Right renal pelvis (tissue), 4 donors: ENCODE data around the gene AGBL3. TPM values are rescaled to one million over a fixed set of nuclear protein-coding genes. Genes with fewer than 3 reads are reported as not detected.

ENCODE experiments used
- DNase-seq, 4 donors: peaks; one replicate each; pipeline ENCODE4 v3.0.0-alpha.2; 2013; ENCODE audit warnings: low read depth in 4 of 4, low spot score in 3 of 4, missing footprints in 1 of 4
- polyA plus RNA-seq, 4 donors: library from polyadenylated mRNA; unstranded; fragments of 120-200 nt; gene quantifications; one replicate each; pipeline ENCODE4 v1.2.1, GENCODE V29; 2013; ENCODE audit not compliant: insufficient read length in 4 of 4

Gene AGBL3
- polyA plus RNA-seq, result 10 to 100 TPM in 2 of 4 donors, 1 to 10 TPM in 2; 9.4 to 12.0 (median 10.2) TPM

DNA sequence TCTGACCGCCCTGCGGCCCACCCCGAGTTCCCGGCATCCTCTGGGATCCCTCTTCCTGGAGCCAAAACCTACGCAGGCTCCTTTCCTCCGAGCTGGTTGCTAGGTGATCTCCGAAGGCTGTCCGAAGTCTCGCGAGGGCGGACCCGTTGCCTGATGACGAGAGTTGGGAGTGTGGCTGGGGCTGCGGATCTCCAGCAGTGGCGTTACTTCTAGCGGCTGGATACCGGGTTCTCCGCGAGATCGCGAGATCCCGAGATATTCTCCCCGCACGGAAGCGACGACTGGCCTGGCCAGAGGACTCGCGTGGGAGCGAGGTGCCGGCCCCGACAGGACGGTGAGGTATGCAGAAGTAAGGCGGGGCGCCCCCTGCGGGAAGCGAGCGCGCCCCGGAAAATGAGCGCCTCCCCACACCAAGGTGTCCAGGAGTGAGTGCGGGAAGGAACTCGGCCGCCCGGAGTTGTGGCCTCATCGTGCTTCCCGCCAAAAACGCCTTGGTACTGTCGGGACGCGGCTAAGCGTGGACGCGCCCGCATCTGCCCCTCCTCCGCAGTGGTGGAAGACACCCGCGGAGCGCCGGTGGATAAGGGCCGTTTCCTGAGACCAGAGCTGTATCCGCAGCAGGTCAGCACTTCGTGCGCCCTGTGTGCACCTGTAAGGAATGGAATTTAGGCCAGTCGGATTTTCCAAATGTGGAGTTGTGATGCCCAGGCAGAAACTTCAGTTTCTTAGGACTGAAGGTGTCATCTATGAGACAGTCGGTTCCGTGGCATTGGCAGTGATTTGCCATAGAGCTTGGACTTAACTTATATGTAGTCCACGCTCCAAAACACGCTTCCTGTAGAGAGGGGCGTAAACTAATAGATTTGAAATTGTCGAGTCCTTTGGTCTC lies at the start of gene AGBL3:
TSS of gene AGBL3 (plus strand) at position 146 of the 889 bp plus-strand sequence. CDS start 1,426 bp downstream, outside the sequence.
- DNase-seq, result peak; percentile 91 to 95 (median 93)

DNA sequence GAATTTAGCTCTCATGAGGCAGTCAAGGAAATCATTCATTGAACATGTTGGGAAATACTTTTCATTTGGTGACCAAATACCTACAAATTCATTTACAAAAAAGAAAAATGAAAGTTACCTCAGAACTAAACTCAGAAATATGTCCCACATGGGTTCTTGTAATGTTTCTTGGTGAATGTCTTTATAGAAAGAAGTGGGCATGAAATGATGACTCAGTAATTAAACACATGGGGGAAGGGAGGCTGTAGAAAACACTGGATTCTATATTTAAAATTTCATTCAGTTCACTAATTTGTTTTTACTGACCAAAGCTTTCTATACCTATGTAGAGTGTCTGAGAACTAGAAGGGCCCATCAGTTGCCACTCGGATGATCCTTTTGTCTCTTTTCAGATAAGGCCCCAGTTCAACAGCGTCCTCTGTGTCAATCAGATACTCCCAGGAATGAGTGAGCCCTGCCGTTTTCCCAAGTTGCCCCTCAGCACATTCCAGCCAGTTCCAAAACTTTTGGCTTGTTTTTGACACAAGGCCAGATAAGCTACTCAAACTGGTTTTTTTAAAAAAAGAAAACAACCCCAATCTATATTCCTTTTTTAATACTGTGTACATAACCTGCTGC lies 49.3 kb upstream of the AGBL3 start:
- no peak for DNase-seq

DNA sequence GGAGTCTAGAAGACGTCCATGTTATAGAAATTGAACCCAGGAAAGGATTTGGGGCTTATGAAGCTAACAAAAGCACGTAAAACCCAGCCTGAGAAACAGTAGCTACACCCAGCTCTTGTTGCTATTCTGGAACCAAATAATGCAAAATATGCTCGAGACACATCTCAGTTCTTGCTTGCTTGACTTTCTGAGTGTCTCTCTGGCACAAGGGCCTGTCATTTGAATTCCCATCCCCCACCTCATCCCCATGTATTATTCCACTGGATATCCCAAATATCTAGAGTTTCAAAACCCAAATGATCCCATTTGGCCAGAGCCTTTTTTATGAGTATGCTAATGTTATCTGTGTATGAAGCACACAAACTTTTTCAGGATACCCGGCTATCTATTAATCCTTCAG lies 48.2 kb upstream of the AGBL3 start:
- DNase-seq, result no peak

DNA sequence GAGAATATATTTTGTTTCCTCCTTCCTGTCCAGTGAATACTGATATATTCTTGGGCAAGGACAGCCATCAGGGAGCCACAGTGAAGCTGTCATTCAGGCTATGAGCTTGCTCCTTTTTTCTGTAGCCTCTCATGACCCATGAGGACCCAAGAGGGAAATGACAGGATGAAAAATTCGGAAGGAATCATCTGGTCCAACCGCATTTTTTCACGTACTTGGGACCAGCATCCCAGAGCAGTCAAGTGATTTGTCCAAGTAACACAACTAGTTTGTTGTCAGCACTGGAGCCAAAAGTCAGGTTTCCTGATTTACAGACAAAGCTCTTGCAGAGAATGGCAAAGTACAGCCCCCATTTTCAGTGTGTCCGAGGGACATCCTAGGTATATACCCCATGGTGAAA lies 47.2 kb upstream of the AGBL3 start:
- no peak for DNase-seq

DNA sequence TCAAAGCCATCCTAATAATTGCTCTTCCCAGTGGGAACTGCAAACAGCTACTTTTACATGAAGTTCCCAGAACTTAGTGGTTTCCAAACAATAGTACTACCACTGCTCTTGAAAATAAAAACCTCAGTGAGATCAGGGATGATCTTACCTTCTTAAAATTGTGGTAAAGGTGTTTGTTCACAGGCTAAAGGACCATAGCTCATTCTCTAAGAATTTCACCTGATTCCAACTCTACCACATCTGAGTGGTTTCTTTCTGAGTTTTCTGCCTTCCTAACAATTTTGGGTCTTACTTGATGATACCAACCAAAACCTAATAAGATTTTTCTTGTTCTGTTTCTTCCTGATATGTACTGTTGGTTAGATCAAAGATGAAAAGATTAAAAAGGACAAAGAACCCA lies 45.6 kb upstream of the AGBL3 start:
- DNase-seq, result no peak

DNA sequence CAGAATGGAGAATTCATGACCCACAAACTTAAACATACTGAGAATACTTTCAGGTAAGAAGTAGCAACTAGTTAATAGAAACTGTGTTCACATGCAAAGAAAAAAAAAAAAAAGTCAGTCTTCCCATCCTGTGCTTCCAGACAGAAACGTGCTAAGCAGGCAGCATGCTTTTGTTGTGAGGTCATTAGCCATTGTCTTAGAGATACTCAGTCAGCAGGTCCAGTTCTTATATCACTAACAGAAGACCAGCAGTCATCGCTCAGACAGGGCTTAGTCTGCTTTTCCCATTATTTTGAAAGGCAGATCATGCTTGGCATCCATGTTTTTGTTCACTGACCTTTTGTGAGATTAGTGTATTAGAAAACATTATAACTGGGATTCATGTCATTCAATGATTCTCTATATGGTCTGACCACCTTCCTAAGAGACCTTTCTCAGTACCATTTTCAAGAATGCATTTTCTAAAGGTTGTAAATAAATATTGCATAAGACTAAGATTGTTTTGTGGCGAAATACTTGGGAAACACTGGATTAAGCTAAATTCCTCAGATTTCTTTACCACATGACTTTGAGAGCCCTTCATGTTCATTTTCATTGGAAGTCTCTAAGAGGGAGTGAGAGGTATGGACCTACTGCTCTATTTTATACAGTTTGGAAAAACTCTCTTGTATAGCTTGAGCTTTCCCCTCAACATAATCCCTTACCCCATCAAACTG lies 45.0 kb upstream of the AGBL3 start:
- no peak for DNase-seq

DNA sequence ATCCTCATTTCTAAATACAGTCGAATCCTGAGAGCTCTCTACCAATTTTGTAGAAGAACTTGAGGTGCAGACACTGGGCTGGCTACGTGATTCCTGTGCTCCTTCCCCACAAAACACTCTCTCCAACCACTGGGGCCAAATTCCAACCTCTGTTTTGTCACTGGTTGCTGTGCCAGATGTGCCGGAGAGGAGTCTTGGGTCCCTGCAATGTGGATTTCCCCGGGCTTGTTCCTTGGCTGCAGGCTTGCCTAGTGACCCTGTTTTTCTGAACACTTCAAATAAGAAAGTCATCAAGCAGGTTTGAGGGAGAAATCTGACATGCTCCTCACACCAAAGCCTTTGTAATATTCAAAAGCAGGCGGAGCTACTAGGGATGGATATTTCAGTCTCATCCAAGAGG lies 44.4 kb upstream of the AGBL3 start:
- DNase-seq, result no peak

DNA sequence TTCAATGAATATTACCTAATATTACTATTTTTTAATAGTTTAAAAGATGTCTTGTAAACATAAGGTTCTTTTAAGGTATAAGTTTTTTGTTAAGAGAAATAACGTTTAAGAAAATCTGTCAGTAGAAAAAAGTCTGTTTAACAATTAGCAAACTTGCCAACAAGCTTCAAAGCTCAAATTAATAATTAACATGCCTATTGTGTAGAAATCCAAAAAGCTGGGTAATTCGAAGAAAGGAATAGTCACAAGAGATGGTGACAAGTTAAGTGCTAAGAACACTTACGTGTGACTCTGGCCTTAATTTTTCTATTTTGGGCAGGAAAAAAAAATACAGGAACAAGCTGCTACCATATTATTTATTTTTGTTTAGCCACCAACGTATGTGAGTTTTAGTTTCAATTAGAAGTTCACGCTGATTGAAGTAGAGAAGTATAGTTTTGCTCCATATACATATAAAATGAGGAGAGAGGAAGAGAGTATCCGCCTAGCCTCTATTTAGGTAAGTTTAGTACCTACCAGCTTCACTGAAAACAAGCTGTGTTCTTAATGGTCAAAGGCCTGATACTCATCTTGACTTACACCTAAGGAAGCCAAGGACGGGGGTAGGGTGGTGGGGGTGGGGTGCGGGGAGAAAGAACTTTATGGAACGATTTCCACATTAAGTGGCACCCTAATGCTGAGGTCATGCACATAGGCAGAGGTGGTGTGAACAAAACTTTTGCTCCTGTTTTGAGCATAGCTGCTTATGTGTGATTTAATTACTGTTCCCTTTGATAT lies 43.4 kb upstream of the AGBL3 start:
- DNase-seq, result no peak

DNA sequence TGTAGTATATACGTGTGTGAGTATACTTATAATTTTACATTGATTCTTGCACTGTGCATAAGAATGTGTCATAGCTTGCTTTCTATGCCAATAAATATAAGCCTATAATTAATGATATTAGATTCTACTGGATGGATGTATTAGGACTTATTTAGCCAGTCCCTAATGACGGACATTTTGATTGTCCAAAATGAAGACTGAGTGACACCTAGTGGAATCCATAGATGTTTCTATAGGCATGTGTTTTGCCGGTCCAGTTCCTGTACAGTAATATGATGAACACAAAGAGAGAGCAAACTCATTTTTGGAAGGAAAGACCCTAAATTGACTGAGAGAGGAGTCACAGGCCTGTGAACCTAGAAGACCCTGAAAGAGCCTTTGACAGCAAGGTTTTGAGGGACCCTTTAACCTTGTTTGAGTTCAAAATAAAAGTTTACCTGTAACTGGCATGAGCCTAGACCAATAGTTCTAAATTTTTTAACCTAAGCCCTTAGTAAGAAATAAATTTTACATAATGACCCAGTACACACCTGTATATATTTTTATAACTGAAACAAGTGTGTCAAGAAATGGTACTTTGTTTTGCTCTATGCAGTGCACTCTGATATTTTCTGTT lies 42.4 kb upstream of the AGBL3 start:
- DNase-seq, result no peak

DNA sequence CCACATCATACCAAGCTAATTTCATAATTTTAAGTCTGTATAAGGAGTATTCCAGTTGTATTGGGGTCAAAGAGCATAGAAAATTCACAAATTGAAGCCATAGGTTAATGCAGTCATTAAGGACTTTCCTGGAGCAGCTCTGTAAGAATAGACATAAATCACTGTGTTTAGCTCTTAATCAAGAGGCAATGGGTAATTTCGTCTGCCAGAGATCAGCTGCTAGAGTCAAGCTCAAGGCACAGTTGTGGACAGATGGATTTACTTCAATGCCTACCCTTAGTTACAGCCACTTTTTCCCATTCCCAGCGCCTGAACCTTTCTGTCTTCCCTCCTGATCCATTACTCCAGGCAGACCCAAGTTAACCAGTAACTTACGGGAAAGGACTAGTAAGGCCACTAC lies 40.6 kb upstream of the AGBL3 start:
- DNase-seq, result no peak

DNA sequence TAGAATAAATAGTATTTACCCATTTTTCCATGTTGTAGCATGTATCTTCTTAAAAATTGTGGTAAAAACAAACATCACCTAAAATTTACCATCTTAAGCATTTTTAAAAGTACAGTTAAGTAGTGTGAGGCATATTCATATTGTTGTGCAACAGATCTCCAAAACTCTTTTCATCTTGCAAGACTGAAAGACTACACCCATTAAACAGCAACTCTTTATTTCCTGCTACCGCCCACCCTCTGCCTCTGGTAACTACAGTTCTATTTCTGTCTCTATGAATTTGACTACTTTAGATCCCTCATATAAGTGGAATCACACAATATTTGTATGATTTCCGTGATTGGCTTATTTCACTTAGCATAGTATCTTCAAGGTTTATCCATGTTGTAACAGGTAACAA lies 40.0 kb upstream of the AGBL3 start:
- no peak for DNase-seq

DNA sequence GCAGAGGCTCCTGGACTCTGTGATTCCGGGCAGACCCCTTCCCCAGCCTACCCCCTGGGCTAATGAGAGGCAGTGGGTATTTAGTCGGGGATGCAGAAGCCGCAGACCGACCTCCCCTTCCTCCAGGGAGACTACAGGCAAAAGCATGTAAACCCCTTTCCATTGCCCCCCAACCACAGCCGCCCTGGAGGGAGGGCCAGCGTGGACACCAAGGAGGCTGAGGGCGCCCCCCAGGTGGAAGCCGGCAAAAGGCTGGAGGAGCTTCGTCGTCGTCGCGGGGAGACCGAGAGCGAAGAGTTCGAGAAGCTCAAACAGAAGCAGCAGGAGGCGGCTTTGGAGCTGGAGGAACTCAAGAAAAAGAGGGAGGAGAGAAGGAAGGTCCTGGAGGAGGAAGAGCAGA lies 39.0 kb upstream of the AGBL3 start:
- DNase-seq, result no peak

DNA sequence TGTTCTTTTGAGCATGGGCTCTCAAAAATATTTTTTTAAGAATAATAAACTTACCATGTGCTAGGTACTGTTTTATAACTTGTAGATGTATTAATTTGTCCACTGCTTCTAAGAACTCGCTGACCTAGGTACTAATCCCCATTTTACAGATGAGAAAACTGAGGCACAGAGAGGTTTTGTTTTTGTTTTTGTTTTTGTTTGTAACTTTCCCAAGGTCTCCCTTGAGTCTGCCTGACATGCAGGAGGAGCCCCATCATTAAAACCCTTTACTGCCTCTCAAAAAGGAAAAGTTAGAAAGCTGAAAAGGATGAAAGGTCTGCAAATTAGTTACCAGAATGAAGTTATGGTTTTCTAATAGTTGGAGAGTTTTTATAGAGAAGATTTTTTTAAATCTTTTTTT lies 38.5 kb upstream of the AGBL3 start:
- no peak for DNase-seq

DNA sequence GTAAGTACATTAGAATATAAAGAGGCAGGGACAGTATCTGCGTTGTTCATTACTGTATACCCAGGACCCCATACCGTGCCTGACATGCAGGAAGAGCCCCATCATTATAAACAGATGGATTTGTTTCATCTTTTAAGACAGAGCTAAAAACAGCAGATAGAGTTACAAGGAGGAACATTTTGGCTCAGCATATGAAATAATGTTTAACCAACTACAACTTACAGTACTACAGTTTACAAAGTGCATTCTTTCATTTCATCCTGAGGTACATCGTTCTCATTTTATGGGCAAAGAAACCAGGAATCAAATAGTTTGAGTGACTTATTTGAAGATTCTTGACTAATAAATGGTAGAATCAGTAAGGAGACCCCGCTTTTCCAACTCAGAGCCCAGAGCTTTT lies 38.1 kb upstream of the AGBL3 start:
- DNase-seq, result no peak

DNA sequence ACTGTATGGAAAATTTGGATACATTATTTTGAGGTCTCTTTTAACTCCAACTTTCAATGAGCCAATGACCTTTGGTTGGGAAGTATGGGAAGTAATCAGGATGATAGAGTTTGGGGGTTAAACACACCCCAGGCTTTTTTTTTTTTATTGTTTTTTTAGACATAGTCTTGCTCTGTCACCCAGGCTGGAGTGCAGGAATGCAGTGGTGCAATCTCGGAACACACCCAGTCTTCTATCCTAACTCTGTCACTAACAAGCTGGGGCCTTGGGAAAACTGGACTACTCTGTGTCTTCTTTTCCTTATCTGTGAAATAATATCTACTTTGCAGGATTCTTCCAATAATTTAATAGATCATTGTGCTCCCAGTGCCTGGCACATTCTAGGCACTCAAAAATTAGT lies 37.6 kb upstream of the AGBL3 start:
- DNase-seq, result no peak

DNA sequence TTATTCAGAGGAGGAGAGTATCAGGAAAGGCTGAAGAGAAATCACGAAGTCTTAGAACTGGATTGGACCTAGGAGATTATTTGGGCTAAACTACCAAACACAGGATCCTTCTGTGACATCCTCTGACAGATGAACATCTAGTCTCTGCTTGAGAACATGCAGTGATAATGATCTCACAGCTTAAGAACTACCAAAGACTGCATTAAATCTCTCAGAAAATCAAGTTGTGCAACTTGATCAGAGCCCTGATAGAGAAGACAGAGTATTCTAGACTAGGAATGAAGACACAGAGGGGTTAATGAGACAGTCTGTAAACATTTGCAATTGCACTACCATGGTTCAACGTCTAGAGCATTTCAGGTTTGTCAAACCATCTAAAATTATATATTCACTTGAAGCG lies 37.1 kb upstream of the AGBL3 start:
- DNase-seq, result no peak

DNA sequence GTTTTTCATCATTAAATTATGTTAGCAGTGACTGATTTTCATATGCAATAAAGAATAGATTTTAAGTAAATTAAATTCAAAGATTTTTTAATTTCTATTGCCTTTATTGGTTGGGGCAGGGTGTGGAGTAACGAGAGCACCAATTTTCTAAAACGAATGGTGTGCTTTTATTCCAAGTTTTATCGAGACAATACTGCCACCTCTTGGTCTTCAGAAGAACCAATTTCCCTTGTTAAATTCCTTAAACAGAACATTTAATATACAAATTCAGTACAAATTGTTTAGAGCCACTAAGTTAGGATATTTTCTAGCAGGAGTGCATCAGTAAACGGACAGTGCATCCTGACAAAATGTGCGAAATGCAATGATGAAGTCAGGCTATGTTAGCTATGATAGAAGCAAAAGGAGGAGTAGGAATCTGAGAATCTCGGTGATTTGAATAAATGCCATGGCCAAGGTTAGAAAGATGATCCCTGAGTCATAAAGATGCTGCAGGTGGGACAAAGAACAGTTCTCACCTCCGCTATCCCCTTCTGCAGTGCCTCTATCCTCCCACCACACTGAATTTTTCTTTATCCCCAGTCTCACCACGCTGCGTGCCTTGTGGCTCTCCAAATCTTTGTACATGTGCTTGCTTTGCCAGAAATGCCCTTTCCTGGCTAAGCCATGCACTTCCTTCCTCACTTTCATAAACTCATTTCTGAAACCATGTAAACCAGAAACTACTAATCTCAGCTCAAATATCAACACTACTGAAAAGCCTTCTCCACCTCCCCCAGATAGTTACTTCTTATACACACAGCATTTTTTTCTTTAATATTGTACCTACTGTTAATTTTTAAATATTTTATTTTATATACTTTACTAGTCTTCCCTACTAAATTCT lies 31.9 kb upstream of the AGBL3 start:
- DNase-seq, result no peak

DNA sequence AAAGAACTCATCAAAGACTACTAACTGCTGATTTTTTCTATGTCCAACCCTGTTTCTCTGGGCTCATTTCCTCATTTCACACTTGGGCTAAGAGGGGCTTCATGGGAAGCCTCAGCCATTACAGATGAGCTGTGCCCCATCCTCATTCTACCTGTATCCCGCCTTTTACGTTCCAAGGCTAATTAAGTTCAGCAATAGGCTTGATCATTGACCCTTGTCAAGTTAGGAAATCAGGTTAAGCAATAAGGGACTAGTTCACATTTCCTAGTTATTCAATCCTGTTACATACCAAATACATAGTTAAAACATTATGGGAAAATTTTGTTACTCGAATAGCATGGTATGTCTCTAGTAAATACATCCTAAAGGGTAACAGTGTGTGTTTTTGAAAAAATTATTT lies 29.3 kb upstream of the AGBL3 start:
- no peak for DNase-seq

DNA sequence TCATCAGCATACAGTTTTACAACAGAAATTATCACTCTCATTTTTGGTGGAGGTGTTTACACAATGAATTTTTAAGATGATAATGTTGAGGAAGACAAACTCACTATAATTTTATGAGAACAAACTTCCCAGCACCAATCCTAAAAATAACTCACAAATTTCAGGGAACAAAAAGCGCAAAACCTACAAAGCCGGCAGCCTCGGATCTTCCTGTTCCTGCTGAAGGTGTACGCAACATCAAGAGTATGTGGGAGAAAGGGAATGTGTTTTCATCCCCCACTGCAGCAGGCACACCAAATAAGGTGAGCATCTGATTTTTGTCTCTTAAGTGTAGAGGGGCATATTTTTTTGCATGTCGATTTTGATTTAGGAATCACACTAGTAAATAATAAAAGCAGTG lies 26.5 kb upstream of the AGBL3 start:
- no peak for DNase-seq
